HCT116 (cell line): Measurements from ENCODE around the gene PCDHGA4.

Source experiments
- CEBPB ChIP-seq: IDR thresholded peaks from 2 replicates; pipeline ENCODE4 v1.6.1; 2012; ENCODE audit warnings: low read depth
- CTCF ChIP-seq, 3 experiments: fragments of 200-600 bp in 1 of 3; sonication (generic) in 1 of 3; IDR thresholded peaks in 2 of 3; conservative IDR thresholded peaks in 1 of 3; 2 replicates each; pipeline ENCODE4 v1.5.1; 2012 to 2017; ENCODE audit warnings: low read depth in 2 of 3, low read length in 2 of 3, antibody characterized with exemption in 1 of 3, borderline replicate concordance in 1 of 3, control low read depth in 1 of 3, mild to moderate bottlenecking in 1 of 3, mixed read lengths in 1 of 3, mixed run types in 1 of 3, moderate library complexity in 1 of 3; ENCODE audit not compliant: insufficient read depth in 1 of 3

- TF ChIP-seq CEBPB (no peak), CTCF (IDR thresholded peaks at IDR 0.05 in 2 of 3, conservative IDR thresholded peaks at IDR 0.05 in 1 of 3; ENCODE audit: borderline replicate concordance in 1 of 3, insufficient read depth in 1 of 3, low read depth in 2 of 3, low read length in 2 of 3) (no peak)
Measured at GRCh38 chr5:141322261-141322660, 32.6 kb upstream of the PCDHGA4 start.
